Neural cell (in vitro differentiated cells): ENCODE measurements around the gene MAGI2. TPM values are rescaled to one million over a fixed set of nuclear protein-coding genes. Genes with fewer than 3 reads are reported as not detected.

Experiments used
- H2AFZ ChIP-seq: fragments of 200-600, 300-800 bp; sonication (generic), shearing (Covaris generic); 2 replicates; pipeline ENCODE4 v1.6.0; 2014; ENCODE audit warnings: low read depth, mild to moderate bottlenecking, antibody characterized with exemption, low read length, moderate library complexity
- H3F3A ChIP-seq: fragments of 200-600 bp; shearing (Covaris generic); 2 replicates; pipeline ENCODE4 v1.6.1; 2016; ENCODE audit warnings: mild to moderate bottlenecking, moderate library complexity, mixed read lengths, antibody characterized with exemption, low read length; ENCODE audit not compliant: insufficient read depth, poor library complexity, severe bottlenecking
- H3K27ac ChIP-seq: fragments of 200-600, 300-800 bp; sonication (generic), shearing (Covaris generic); 2 replicates; pipeline ENCODE4 v1.5.1; 2014; ENCODE audit warnings: mild to moderate bottlenecking, low read length, moderate library complexity
- H3K27me3 ChIP-seq: fragments of 300-800, 200-600 bp; sonication (generic), shearing (Covaris generic); 2 replicates; pipeline ENCODE4 v1.6.0; 2014; ENCODE audit warnings: mild to moderate bottlenecking, low read depth, low read length, moderate library complexity; ENCODE audit not compliant: insufficient read depth
- H3K36me3 ChIP-seq: fragments of 300-800, 200-600 bp; sonication (generic), shearing (Covaris generic); 2 replicates; pipeline ENCODE4 v1.5.1; 2014; ENCODE audit warnings: mild to moderate bottlenecking, antibody characterized with exemption, low read length, moderate library complexity; ENCODE audit not compliant: insufficient read depth
- H3K4me2 ChIP-seq: fragments of 300-800, 200-600 bp; sonication (generic), shearing (Covaris generic); 2 replicates; pipeline ENCODE4 v1.6.0; 2014; ENCODE audit warnings: mild to moderate bottlenecking, low read length
- H3K4me3 ChIP-seq: fragments of 300-800, 200-600 bp; sonication (generic), shearing (Covaris generic); 2 replicates; pipeline ENCODE4 v1.5.1; 2014; ENCODE audit warnings: mild to moderate bottlenecking, low read length, moderate library complexity
- H3K79me2 ChIP-seq: fragments of 200-600 bp; shearing (Covaris generic); replicated peaks from 2 replicates; pipeline ENCODE4 v1.6.0; 2014; ENCODE audit warnings: mild to moderate bottlenecking, low read length, moderate library complexity; ENCODE audit not compliant: insufficient read depth
- H3K9ac ChIP-seq: fragments of 300-800, 200-600 bp; sonication (generic), shearing (Covaris generic); 2 replicates; pipeline ENCODE4 v1.6.1; 2016; ENCODE audit warnings: mild to moderate bottlenecking, low read length, mixed read lengths
- H3K9me2 ChIP-seq: fragments of 200-600 bp; shearing (Covaris generic); 2 replicates; pipeline ENCODE4 v1.6.1; 2016; ENCODE audit warnings: mild to moderate bottlenecking, low read length, mixed read lengths; ENCODE audit not compliant: insufficient read depth
- H3K9me3 ChIP-seq: fragments of 200-600, 300-800 bp; sonication (generic), shearing (Covaris generic); 2 replicates; pipeline ENCODE4 v1.6.1; 2016; ENCODE audit warnings: mild to moderate bottlenecking, mixed run types, low read length, moderate library complexity, mixed read lengths
- H4K20me1 ChIP-seq: fragments of 200-600 bp; shearing (Covaris generic); 2 replicates; pipeline ENCODE4 v1.6.1; 2016; ENCODE audit warnings: mild to moderate bottlenecking, mixed run types; ENCODE audit not compliant: insufficient read depth
- EP300 ChIP-seq: fragments of 450-650 bp; conservative IDR thresholded peaks from 2 replicates; pipeline ENCODE4 v1.6.1; 2014; ENCODE audit warnings: antibody characterized with exemption, mild to moderate bottlenecking, moderate library complexity; ENCODE audit not compliant: poor library complexity, severe bottlenecking
- EZH2 ChIP-seq: fragments of 200-600, 300-800 bp; shearing (Covaris generic), sonication (generic); IDR thresholded peaks from 2 replicates; pipeline ENCODE4 v1.6.1; 2014; ENCODE audit warnings: antibody characterized with exemption, low read length, borderline replicate concordance, mild to moderate bottlenecking; ENCODE audit not compliant: insufficient read depth, poor library complexity, severe bottlenecking
- MXI1 ChIP-seq: fragments of 450-650 bp; conservative IDR thresholded peaks from 2 replicates; pipeline ENCODE4 v1.6.1; 2014; ENCODE audit warnings: antibody characterized with exemption, mild to moderate bottlenecking; ENCODE audit not compliant: poor library complexity, severe bottlenecking
- POLR2AphosphoS5 ChIP-seq: IDR thresholded peaks from 2 replicates; pipeline ENCODE4 v1.6.1; 2012
- RAD21 ChIP-seq: fragments of 450-650 bp; conservative IDR thresholded peaks from 2 replicates; pipeline ENCODE4 v1.6.1; 2014; ENCODE audit warnings: antibody characterized with exemption, mild to moderate bottlenecking, moderate library complexity
- SMC3 ChIP-seq: fragments of 450-650 bp; conservative IDR thresholded peaks from 2 replicates; pipeline ENCODE4 v1.6.1; 2014; ENCODE audit warnings: antibody characterized with exemption, mild to moderate bottlenecking, moderate library complexity; ENCODE audit not compliant: poor library complexity
- TAF1 ChIP-seq: IDR thresholded peaks from 2 replicates; pipeline ENCODE4 v1.6.1; 2012; ENCODE audit warnings: low read depth
- polyA plus RNA-seq: library from polyadenylated mRNA; depleted of rRNA; stranded (reverse); fragments of >200 nt; gene quantifications from 2 replicates; pipeline ENCODE4 v1.2.3, GENCODE V29; 2014
- TF ChIP-seq, protein P1 (sequence below): IDR thresholded peaks from 2 replicates; pipeline ENCODE4 v1.6.1; 2012; ENCODE audit warnings: borderline replicate concordance
- TF ChIP-seq, protein P2 (sequence below): fragments of 450-650 bp; IDR thresholded peaks from 2 replicates; pipeline ENCODE4 v1.5.1; 2014; ENCODE audit warnings: antibody characterized with exemption, mild to moderate bottlenecking, moderate library complexity; ENCODE audit not compliant: poor library complexity, severe bottlenecking

The MAGI2 gene
- polyA plus RNA-seq, 1 donor from 2014 or later: 19.3 TPM

DNA sequence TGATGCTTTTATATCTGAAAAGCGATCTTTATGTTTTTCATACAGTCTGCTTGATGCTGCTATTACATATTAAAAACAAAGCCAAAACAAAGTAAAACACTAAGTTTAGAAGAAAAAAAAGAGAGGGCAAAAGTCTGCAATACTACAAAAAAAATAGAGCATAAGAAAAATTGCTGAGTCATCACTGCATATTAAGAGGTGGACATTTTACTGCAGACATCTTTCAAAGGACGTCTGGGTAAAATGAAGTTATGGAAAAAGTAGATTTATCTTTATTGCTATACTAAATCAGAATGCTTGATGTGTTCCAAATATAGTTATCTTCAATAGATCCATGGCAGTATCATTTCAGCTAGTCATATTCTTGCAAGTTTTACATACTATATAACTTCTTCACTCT, 172.0 kb downstream of the MAGI2 start:
- no peaks in the 10 kb centered on the region for H3K79me2 ChIP-seq
- TF ChIP-seq EZH2 (no peak), SMC3 (no peak), POLR2AphosphoS5 (no peak), RAD21 (no peak), TAF1 (no peak), EP300 (no peak), MXI1 (no peak)
- TF ChIP-seq, protein P1, sequence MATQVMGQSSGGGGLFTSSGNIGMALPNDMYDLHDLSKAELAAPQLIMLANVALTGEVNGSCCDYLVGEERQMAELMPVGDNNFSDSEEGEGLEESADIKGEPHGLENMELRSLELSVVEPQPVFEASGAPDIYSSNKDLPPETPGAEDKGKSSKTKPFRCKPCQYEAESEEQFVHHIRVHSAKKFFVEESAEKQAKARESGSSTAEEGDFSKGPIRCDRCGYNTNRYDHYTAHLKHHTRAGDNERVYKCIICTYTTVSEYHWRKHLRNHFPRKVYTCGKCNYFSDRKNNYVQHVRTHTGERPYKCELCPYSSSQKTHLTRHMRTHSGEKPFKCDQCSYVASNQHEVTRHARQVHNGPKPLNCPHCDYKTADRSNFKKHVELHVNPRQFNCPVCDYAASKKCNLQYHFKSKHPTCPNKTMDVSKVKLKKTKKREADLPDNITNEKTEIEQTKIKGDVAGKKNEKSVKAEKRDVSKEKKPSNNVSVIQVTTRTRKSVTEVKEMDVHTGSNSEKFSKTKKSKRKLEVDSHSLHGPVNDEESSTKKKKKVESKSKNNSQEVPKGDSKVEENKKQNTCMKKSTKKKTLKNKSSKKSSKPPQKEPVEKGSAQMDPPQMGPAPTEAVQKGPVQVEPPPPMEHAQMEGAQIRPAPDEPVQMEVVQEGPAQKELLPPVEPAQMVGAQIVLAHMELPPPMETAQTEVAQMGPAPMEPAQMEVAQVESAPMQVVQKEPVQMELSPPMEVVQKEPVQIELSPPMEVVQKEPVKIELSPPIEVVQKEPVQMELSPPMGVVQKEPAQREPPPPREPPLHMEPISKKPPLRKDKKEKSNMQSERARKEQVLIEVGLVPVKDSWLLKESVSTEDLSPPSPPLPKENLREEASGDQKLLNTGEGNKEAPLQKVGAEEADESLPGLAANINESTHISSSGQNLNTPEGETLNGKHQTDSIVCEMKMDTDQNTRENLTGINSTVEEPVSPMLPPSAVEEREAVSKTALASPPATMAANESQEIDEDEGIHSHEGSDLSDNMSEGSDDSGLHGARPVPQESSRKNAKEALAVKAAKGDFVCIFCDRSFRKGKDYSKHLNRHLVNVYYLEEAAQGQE: no peak
- TF ChIP-seq, protein P2, sequence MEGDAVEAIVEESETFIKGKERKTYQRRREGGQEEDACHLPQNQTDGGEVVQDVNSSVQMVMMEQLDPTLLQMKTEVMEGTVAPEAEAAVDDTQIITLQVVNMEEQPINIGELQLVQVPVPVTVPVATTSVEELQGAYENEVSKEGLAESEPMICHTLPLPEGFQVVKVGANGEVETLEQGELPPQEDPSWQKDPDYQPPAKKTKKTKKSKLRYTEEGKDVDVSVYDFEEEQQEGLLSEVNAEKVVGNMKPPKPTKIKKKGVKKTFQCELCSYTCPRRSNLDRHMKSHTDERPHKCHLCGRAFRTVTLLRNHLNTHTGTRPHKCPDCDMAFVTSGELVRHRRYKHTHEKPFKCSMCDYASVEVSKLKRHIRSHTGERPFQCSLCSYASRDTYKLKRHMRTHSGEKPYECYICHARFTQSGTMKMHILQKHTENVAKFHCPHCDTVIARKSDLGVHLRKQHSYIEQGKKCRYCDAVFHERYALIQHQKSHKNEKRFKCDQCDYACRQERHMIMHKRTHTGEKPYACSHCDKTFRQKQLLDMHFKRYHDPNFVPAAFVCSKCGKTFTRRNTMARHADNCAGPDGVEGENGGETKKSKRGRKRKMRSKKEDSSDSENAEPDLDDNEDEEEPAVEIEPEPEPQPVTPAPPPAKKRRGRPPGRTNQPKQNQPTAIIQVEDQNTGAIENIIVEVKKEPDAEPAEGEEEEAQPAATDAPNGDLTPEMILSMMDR: no peak
- H3K9me2 ChIP-seq: no peaks in the 10 kb centered on the region
- no peak overlapping the region for H3K27ac ChIP-seq
- H3K36me3 ChIP-seq: no peaks in the 10 kb centered on the region
- no peaks in the 10 kb centered on the region for H3F3A ChIP-seq
- no peaks in the 10 kb centered on the region for H4K20me1 ChIP-seq
- no peaks in the 10 kb centered on the region for H3K9me3 ChIP-seq
- no peaks in the 10 kb centered on the region for H3K27me3 ChIP-seq
- no peak overlapping the region for H3K4me3 ChIP-seq
- H3K4me2 ChIP-seq: no peak overlapping the region
- H2AFZ ChIP-seq: no peak overlapping the region
- no peak overlapping the region for H3K9ac ChIP-seq

DNA sequence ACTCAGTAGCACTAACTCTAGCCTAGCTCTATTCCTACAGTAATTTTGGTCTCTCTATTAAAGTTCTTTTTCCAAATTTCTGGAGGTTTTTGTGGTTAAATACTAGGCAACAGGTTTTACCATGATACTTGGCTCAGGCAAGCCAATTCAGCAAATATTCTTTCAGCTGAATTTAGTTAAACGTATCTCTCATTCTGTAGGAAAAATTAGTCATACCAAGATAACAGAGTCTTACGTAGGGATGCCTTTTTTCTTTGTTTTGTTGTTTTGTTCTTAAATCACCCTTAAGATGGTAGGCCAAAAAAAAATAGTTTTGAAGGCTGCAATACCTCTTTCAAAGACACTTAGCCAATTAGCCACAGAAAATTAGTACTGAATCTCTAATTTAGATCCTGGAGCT, 180.5 kb downstream of the MAGI2 start:
- Histone ChIP-seq H2AFZ (no peak overlapping the region), H3F3A (no peaks in the 10 kb centered on the region), H3K27me3 (no peaks in the 10 kb centered on the region), H4K20me1 (no peaks in the 10 kb centered on the region), H3K4me2 (no peak overlapping the region), H3K4me3 (no peak overlapping the region), H3K9me3 (peaks cover 3% of the 10 kb centered on the region), H3K9me2 (no peaks in the 10 kb centered on the region), H3K36me3 (no peaks in the 10 kb centered on the region), H3K79me2 (no peaks in the 10 kb centered on the region), H3K9ac (no peak overlapping the region), H3K27ac (no peak overlapping the region)
- no peak for TF ChIP-seq TAF1
- no peak for TF ChIP-seq SMC3
